Right lung (tissue), 5 donors: ENCODE results near the gene FYB1. TPM values are rescaled to one million over a fixed set of nuclear protein-coding genes. Genes with fewer than 3 reads are reported as not detected.

Experiments
- DNase-seq, 2 donors: peaks; one replicate each; pipeline ENCODE4 v3.0.0-alpha.2; 2013
- polyA plus RNA-seq, 5 donors: library from polyadenylated mRNA; unstranded; fragments of 120-200 nt; gene quantifications; one replicate each; pipeline versions ENCODE4 v1.2.1 to v1.2.3, GENCODE V29; 2013; ENCODE audit warnings: inconsistent platforms in 1 of 5, low replicate concordance in 1 of 5; ENCODE audit not compliant: insufficient read length in 5 of 5, insufficient read depth in 1 of 5

Gene FYB1
- polyA plus RNA-seq, 5 donors = 2.2 to 5.2 (median 3.9) TPM

- DNase-seq = no peak
Measured at GRCh38 chr5:39206630-39207321, 12.6 kb downstream of the FYB1 start.

- DNase-seq = no peak
Measured at GRCh38 chr5:39205550-39205949, 13.8 kb downstream of the FYB1 start.

- DNase-seq = no peak
Measured at GRCh38 chr5:39203951-39204350, 15.4 kb downstream of the FYB1 start.

- no peak for DNase-seq
Measured at GRCh38 chr5:39203275-39203922, 16.0 kb downstream of the FYB1 start.

GRCh38 chr5:39202597-39203274, 16.6 kb downstream of the FYB1 start:
- DNase-seq = no peak

GRCh38 chr5:39201781-39202596, 17.4 kb downstream of the FYB1 start:
- DNase-seq = no peak

GRCh38 chr5:39201160-39201780, 18.1 kb downstream of the FYB1 start:
- no peak for DNase-seq

GRCh38 chr5:39200081-39200480, 19.3 kb downstream of the FYB1 start:
- no peak for DNase-seq

- DNase-seq = no peak
Measured at GRCh38 chr5:39199335-39199734, 20.0 kb downstream of the FYB1 start.

- no peak for DNase-seq
Measured at GRCh38 chr5:39198127-39198526, 21.2 kb downstream of the FYB1 start.

GRCh38 chr5:39197556-39197955, 21.8 kb downstream of the FYB1 start:
- DNase-seq = no peak

GRCh38 chr5:39195198-39195826, 24.1 kb downstream of the FYB1 start:
- DNase-seq = no peak

GRCh38 chr5:39194466-39195136, 24.8 kb downstream of the FYB1 start:
- DNase-seq = no peak

GRCh38 chr5:39193553-39194465, 25.6 kb downstream of the FYB1 start:
- DNase-seq = no peak

- DNase-seq = no peak
Measured at GRCh38 chr5:39192450-39193160, 26.8 kb downstream of the FYB1 start.

GRCh38 chr5:39191216-39191615, 28.1 kb downstream of the FYB1 start:
- no peak for DNase-seq

- DNase-seq = no peak
Measured at GRCh38 chr5:39190311-39191102, 28.9 kb downstream of the FYB1 start.
